ENCODE data around the gene SPEG.

- no peak for TF ChIP-seq ESRRG (CRISPR knock-in tag; IDR thresholded peaks at IDR 0.05)
- no peak for TF ChIP-seq OSR1 (CRISPR knock-in tag; IDR thresholded peaks at IDR 0.05)
- TF ChIP-seq CSDC2 (CRISPR knock-in tag; IDR thresholded peaks at IDR 0.05), result no peak
Measured at GRCh38 chr2:219483451-219484342, 49.1 kb downstream of the SPEG start.

All from SK-N-SH treated with all-trans-retinoic acid at 6 μM for 48 hours (cell line).